K562 (cell line): ENCODE data around the gene RAB24. TPM values are rescaled to one million over a fixed set of nuclear protein-coding genes. Genes with fewer than 3 reads are reported as not detected.

Experiments used
- DACH1 ChIP-seq: fragments of 450-650 bp; IDR thresholded peaks from 2 replicates; pipeline ENCODE4 v1.6.1; 2018; ENCODE audit not compliant: partially characterized antibody
- ESRRA ChIP-seq: fragments of 450-650 bp; IDR thresholded peaks from 2 replicates; pipeline ENCODE4 v1.6.1; 2014; ENCODE audit warnings: low read depth, mild to moderate bottlenecking, moderate library complexity, borderline replicate concordance
- HNRNPUL1 ChIP-seq: fragments of 200-400 bp; formaldehyde crosslinking; IDR thresholded peaks from 2 replicates; pipeline ENCODE4 v1.6.1; 2017; ENCODE audit warnings: low read length
- KDM2B ChIP-seq: fragments of 250-450 bp; sonication (Bioruptor Pico); IDR thresholded peaks from 2 replicates; pipeline ENCODE4 v1.8.0; 2021; ENCODE audit warnings: mild to moderate bottlenecking, moderate library complexity
- MGA ChIP-seq: fragments of 450-650 bp; IDR thresholded peaks from 2 replicates; pipeline ENCODE4 v1.6.1; 2016; ENCODE audit warnings: mild to moderate bottlenecking, moderate library complexity
- MTA3 ChIP-seq: fragments of 450-650 bp; formaldehyde crosslinking; IDR thresholded peaks from 2 replicates; pipeline ENCODE4 v1.6.1; 2017; ENCODE audit warnings: mild to moderate bottlenecking, borderline replicate concordance
- NCOA2 ChIP-seq, 2 experiments: fragments of 450-650 bp; IDR thresholded peaks; 2 replicates each; pipeline ENCODE4 v1.6.1; 2018; ENCODE audit warnings: mild to moderate bottlenecking in 2 of 2, moderate library complexity in 1 of 2; ENCODE audit not compliant: partially characterized antibody in 2 of 2
- RB1 ChIP-seq: fragments of 450-650 bp; IDR thresholded peaks from 2 replicates; pipeline ENCODE4 v1.6.1; 2017; ENCODE audit warnings: low read depth, mild to moderate bottlenecking
- RBM34 ChIP-seq: fragments of 200-400 bp; formaldehyde crosslinking; IDR thresholded peaks from 2 replicates; pipeline ENCODE4 v1.6.1; 2018; ENCODE audit warnings: low read length, borderline replicate concordance; ENCODE audit not compliant: insufficient read depth
- TRIM24 ChIP-seq, 2 experiments: fragments of 450-650 bp; IDR thresholded peaks; 2 replicates each; pipeline ENCODE4 v1.6.1; 2016
- ZNF766 ChIP-seq: fragments of 200-800 bp; sonication (Bioruptor generic); conservative IDR thresholded peaks from 2 replicates; pipeline ENCODE4 v1.6.1; 2016; ENCODE audit warnings: missing genetic modification characterization, missing compliant biosample characterization
- polyA plus RNA-seq, 8 experiments: library from polyadenylated mRNA; depleted of rRNA in 4 of 8; stranded (reverse) in 5 of 8; unstranded in 3 of 8; fragments of >200 nt; fragmentation: Nextera tagmentation in 2 of 8; fragmentation: Illumina TruSeq in 1 of 8; extraction: Ambion mirVana in 2 of 8; extraction: Trizol in 1 of 8; gene quantifications; 2 replicates each; pipeline versions ENCODE4 v1.2.1 to v1.2.3, GENCODE V29; 2011 to 2014; ENCODE audit warnings: inconsistent platforms in 1 of 8, missing spikeins in 1 of 8
- total RNA-seq, 7 experiments: library from RNA; depleted of rRNA in 6 of 7; stranded (reverse); fragments of >200 nt in 6 of 7; fragmentation: Illumina TruSeq in 2 of 7; extraction: Trizol in 2 of 7; gene quantifications; 2 replicates each; pipeline versions ENCODE4 v1.2.1 to v1.2.3, GENCODE V29; 2011 to 2021; ENCODE audit warnings: low replicate concordance in 1 of 7
- TF ChIP-seq, protein P1 (sequence below): fragments of 250-450 bp; sonication (Bioruptor Pico); IDR thresholded peaks from 2 replicates; pipeline ENCODE4 v1.5.0; 2021; ENCODE audit warnings: mild to moderate bottlenecking, borderline replicate concordance
- TF ChIP-seq, protein P2 (sequence below): fragments of 250-450 bp; sonication (Bioruptor Pico); IDR thresholded peaks from 2 replicates; pipeline ENCODE4 v1.8.0; 2021; ENCODE audit warnings: borderline replicate concordance, mild to moderate bottlenecking, moderate library complexity; ENCODE audit not compliant: poor library complexity, severe bottlenecking

RAB24 gene
- total and polyA plus RNA-seq, 9 of the 15 experiments (the other 6 are each of a cell fraction or from before 2014, with no cell fraction given), result 13.9 to 107 (median 34.8) TPM

GRCh38 chr5:177303121-177303924 lies at the start of gene RAB24, which contains the start of gene PRELID1 (continued):
- TF ChIP-seq, protein P1, sequence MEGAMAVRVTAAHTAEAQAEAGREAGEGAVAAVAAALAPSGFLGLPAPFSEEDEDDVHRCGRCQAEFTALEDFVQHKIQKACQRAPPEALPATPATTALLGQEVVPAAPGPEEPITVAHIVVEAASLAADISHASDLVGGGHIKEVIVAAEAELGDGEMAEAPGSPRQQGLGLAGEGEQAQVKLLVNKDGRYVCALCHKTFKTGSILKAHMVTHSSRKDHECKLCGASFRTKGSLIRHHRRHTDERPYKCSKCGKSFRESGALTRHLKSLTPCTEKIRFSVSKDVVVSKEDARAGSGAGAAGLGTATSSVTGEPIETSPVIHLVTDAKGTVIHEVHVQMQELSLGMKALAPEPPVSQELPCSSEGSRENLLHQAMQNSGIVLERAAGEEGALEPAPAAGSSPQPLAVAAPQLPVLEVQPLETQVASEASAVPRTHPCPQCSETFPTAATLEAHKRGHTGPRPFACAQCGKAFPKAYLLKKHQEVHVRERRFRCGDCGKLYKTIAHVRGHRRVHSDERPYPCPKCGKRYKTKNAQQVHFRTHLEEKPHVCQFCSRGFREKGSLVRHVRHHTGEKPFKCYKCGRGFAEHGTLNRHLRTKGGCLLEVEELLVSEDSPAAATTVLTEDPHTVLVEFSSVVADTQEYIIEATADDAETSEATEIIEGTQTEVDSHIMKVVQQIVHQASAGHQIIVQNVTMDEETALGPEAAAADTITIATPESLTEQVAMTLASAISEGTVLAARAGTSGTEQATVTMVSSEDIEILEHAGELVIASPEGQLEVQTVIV (CRISPR knock-in tag), result no peak
- no peak for TF ChIP-seq RBM34
- no peak for TF ChIP-seq TRIM24 (IDR thresholded peaks at IDR 0.05)
- TF ChIP-seq, protein P2, sequence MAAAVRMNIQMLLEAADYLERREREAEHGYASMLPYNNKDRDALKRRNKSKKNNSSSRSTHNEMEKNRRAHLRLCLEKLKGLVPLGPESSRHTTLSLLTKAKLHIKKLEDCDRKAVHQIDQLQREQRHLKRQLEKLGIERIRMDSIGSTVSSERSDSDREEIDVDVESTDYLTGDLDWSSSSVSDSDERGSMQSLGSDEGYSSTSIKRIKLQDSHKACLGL (CRISPR knock-in tag), result peak; percentile 61
- TF ChIP-seq KDM2B (CRISPR knock-in tag), result 0 out of 2 replicates have a peak, but pooled peaks have one; percentile 12
- no peak for TF ChIP-seq DACH1
- TF ChIP-seq MGA, result peak; percentile 75
- no peak for TF ChIP-seq HNRNPUL1
- TF ChIP-seq RB1, result peak; percentile 78
- no peak for TF ChIP-seq NCOA2 (IDR thresholded peaks at IDR 0.05; ENCODE audit: partially characterized antibody in 2 of 2)
- peak; percentile 55; the same call in 1 of the 2 replicates for TF ChIP-seq ESRRA
- TF ChIP-seq MTA3, result peak; percentile 63; the same call in 1 of the 2 replicates
- 0 out of 2 replicates have a peak, but pooled peaks have one; percentile 33 for TF ChIP-seq ZNF766 (CRISPR knock-in tag)
